8988T (cell line): ENCODE data around the gene HOXC4.

Source experiments
- DNase-seq: peaks from one replicate; pipeline ENCODE4 v3.0.0; 2011

HOXC4 gene

DNA sequence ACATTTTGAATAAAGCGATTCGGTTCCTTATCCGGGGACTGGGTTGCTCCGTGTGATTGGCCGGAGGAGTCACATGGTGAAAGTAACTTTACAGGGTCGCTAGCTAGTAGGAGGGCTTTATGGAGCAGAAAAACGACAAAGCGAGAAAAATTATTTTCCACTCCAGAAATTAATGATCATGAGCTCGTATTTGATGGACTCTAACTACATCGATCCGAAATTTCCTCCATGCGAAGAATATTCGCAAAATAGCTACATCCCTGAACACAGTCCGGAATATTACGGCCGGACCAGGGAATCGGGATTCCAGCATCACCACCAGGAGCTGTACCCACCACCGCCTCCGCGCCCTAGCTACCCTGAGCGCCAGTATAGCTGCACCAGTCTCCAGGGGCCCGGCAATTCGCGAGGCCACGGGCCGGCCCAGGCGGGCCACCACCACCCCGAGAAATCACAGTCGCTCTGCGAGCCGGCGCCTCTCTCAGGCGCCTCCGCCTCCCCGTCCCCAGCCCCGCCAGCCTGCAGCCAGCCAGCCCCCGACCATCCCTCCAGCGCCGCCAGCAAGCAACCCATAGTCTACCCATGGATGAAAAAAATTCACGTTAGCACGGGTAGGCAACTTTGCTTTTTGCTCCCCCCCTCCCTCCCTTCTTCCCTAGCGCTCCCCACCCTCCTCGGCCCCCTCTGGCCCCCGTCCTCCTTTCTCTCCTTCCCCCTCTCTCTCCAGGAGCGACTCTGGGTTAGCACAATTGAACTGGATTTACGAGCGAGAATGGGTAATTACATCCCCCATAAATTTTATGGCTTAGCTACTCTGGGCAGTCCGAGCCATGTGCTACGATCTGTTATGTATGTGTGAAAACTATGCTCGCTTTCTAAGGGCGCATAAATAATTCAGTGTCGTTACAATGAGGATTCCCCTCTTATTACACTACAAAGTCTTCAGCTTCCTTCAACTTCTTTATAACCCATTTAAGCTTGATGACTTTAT lies at the start of gene HOXC4:
HOXC4 (plus strand) TSS at position 85 of the 991 bp plus-strand sequence; CDS start at position 173, 88 bp downstream.
- no peak for DNase-seq

DNA sequence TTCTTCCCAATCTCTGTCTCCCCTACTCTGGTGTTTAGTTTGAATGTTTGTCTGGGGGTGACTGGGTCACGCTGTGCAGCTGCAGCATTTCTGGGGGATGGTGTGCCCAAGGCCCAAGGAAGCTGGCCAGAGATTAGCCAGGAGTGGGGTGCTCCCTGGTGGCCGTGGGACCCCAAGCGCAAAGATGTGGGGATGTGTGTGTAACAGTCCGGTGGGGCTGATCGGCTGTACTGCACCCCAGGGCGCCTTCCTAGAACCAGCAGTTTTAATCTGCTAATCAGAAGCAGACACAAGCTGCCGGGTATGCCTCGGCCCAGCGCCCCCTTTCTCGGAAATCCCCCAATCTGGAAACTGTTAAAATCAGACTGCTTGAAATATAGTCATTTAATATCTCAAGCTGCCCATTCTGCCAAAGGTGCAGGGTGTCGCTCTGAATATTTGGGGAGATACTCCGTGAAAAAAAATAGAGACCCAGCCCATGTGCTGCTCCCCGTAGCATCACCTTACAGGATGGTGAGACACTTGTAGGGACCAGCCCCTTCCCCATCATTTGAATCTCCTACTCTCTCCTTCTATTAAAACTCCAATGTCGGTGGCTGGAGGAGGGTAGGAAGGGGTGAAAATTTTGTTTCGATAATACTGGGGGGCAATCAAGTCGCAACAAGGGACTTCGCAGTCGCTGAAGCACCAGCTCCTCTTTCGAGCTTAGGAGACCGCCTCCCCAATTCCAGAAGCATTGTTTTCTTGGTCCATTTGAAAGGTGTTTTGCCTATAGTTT lies 49.4 kb upstream of the HOXC4 start:
- DNase-seq, result no peak

DNA sequence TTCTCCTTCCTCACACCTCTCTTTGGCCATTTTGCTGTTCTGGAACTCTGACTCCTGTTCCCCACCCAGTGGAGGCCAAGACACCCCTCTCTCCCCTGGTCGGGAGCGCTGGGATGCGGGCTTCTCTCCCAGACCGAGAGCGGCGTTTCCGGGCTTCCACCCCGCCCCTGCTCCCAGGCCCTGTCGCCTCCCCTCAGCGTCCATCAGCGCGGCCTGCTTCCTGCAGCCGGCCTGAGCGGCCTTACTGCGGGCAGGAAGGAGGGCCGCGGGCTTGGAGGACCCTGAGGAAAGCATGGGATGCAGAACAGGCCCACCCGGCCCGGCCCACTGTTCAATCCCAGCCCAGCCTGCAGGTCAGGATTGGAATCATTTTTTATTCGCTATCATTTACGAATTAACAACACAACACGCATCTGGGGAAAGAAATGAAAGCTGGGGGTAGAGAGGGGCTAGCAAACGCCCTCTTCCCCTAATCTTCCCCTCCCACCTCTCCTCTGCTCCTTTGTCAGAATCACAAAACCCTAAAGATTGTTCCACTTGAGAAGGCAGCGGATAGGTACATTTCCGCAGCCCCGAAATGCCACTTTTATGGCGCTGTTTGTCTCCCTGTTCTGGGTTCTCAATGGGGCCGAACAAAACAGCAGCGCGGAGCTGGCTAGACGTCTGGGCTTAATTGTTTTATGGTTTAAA lies 48.6 kb upstream of the HOXC4 start:
- no peak for DNase-seq

- no peak for DNase-seq
These were observed 48.1 kb upstream of the HOXC4 start for GRCh38 chr12:54005531-54005852.

DNA sequence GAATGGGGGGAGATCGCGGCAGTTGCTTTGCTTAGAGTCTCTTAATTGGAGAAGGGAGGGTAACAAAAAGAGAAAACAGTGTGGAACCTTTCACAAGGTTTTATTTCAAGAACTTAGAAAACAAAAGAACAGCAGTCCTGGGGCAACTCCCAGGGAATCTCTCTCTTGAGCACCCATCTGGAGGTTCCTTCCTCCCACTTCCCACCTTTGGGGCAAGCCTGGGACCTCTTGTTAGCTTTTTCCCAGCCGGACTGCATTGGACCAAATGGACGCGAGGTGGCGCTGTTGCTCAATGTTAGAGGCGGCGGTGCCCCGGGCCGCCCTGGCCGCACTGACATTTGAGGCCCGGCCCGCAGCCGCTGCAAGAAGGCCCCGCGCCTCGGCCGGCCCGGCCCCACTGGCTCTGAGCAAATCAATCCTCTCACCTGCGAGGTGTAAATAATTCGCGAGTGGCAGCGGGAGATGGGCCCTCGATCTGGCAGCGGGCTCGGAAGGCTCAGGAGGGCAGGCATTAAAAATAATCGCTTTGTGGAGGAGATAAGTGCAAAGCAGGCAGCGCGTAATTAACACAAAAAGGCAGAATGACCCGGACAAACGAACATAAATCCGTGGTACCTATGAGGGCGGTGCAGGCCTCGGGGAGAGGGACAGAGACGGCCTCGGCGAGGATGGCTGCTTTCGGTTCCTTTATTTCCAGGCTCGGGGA lies 47.6 kb upstream of the HOXC4 start:
- peak; percentile 95 for DNase-seq

DNA sequence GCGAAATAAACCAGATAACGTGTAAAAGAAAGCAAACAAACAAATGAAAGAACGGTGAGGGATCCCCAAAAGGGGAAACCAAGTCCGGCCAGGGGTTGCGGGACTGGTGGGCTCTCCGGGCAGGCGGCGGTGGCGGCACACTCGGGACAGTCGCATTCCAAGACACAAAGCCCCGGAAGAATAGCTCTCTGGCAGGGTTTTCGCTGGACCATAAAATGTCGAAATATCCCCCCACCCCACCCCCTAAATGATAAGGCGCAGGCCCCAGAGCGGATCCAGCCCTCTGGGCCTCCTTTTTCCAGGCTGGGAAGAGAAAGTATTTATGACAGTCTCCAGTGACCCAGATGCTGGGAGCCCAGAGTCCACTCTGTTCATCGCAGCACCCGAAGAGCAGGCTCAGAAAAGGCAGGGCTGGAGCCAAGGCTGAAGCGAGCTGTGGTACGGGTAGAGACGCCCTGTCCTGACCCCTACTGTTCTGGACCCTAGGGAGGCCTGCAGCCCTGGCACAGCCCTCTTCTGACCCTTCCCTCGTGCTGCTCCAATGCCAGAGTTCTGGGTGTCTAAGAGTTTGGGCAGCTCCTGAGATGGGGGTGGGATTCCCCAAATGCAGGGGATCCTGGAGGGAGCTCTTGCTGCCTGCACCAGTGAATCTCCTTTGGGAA lies 46.9 kb upstream of the HOXC4 start:
- DNase-seq, result no peak

GRCh38 chr12:54007538-54008259 lies 45.9 kb upstream of the HOXC4 start:
- no peak for DNase-seq

GRCh38 chr12:54008260-54008552 lies 45.4 kb upstream of the HOXC4 start:
- DNase-seq, result no peak

DNA sequence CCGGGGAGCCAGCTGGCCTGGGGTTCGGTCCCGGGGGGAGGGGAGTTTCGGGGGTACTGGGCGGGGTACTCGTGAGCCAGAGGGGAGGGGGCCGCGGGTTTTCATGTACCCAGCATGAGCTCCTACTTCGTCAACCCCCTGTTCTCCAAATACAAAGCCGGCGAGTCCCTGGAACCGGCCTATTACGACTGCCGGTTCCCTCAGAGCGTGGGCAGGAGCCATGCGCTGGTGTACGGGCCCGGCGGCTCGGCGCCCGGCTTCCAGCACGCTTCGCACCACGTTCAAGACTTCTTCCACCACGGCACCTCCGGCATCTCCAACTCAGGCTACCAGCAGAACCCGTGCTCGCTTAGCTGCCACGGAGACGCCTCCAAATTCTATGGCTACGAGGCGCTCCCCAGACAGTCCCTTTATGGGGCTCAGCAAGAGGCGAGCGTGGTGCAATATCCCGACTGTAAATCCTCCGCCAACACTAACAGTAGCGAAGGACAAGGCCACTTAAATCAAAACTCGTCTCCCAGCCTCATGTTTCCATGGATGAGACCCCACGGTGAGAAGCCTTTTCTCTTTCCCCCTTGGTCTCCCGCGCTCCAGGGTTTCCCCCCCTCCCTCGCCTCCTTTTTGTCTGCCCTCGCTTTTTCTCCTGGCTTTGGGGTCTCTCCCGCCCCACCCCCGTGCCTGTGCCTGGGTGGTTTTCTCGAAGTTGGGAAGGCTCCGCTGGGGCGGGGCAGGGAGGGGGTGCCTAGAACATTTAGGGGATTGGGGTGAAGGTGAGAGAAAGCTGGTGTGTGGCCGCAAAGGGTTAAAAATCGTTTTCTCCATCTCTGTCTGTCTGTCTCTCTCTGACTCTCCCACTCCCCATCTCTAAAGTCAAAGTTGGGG lies 44.2 kb upstream of the HOXC4 start:
- DNase-seq, result no peak

GRCh38 chr12:54010053-54010971 lies 43.3 kb upstream of the HOXC4 start:
- no peak for DNase-seq

DNA sequence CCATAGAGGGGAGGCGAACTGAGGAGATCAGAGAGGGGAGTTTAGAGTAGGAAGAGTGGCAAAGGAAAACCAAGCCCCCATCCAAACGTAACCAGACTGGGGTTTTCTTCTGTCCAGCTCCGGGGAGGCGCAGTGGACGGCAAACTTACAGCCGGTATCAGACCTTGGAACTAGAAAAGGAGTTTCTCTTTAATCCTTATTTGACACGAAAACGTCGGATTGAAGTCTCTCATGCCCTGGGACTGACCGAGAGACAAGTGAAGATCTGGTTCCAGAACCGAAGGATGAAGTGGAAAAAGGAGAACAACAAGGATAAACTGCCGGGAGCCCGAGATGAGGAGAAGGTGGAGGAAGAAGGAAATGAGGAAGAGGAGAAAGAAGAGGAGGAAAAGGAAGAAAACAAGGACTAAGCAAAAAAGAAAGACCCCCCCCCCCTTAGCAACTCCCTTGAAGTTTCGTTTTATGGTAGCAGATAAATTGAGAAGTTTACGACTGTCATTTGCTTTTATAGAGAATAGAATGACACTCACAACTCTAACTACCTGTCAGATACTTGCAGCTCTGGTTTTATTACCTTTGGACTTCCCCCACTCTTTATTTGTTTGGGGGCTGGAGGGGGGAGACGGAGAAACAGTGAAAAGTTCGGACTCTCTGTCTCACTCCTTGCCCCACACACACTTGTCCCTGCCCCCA lies 42.5 kb upstream of the HOXC4 start:
- no peak for DNase-seq

DNA sequence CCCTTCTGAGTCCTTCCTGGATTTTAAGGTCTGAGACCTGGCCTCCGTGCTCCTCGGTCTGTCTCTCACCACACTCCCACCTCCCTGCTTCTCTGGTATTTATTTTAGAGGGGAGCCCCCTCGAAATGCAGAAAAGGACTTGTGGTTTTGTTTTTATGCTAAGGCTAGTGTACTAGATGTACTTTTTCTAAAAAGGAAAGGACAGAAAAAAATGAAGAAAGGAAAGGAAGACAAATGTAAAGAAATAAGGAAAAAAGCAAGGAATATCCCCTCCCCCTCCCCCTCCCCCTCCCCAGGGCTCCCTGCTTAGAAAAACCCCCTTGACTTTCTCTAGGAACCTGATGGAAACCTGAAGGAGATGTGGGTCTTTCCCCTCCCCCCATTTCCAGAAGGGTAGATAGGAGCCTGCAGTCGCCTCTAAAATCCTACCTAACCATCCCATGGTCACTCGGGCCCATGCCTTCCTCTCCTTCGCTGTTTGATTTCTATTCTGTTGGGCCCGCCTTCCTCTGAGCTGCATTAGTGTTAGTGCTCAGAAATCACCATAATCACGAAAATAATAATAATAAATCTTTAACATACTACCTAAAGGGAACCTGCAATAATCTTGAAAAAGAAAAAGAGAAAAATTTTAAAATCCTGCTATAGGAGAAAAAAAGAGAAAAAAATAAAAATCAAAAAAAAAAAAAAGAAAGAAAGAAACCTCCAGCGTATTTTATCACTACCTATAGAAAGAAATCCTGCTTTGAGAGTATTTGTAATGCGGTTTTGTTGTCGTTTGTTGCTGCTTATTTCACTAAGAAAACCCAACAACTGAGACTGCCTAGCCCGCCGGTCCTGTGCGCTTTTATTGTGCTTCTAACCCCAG lies 41.7 kb upstream of the HOXC4 start:
- DNase-seq, result no peak

DNA sequence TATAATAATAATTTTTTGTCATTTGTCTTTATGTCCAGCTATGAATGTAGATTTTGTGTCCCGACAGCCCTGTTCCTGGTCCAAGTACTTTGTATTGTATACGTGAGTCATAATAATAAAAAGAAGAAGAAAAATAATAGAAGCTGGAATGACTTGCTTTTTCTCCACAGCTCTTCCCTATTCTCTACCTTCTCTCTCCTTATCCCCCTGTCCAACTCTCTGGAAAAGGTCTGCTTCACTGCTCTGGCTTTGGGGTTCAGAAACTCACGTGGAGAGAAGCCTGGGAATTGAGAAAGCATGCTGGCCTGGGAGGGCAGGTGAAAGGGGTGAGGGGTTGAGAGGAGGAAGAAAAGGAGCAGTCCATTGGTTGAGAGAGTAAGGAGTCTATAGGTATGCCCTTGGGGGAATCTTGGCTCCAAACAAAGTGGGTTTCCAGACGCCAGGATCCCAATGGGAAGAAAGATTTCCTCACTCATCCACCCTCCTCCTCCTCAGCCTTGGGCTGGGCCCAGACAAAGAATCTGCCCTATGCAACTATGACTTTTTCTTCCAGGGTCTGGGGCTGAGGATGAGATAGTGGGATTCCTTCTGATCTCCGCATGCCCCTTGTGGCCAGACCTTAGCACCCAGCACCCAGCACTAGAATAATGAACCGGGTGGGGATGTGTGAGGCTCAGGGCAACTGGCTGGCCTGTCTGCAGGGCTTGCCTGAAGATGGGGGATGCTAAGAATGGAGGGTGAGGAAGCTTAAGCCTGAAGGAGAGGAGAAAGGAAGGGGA lies 40.8 kb upstream of the HOXC4 start:
- DNase-seq, result peak; percentile 81

DNA sequence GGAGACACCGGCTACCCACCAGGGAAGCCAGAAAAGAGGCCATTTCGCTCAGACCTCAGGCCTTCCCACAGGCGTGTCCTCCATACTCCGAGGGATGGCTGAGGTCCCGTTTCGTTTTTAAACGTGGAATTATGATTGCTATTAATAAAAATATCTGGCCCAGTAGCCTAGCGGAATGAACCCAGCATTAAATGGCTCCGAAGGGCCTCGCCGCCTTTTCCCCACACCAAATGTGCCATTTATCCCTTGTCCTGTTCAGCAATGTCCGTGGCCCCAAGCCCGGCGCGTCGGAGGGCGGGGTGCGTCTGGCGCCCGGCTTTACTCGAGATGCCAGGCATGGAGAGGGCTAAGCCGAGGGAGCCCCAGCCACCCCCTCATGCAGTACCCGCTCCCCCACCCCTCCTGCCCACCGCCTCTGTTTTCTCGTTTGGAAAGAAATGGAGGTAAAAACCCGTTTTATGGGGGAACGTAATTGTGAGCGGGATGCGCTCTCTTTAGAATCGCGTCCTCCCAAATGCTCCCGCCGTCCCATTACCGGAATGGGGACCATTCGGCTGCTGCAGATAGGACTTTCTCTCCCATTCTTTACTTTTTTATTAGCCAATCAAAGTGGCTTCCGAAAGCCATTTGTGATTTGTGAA lies 39.1 kb upstream of the HOXC4 start:
- DNase-seq, result no peak

DNA sequence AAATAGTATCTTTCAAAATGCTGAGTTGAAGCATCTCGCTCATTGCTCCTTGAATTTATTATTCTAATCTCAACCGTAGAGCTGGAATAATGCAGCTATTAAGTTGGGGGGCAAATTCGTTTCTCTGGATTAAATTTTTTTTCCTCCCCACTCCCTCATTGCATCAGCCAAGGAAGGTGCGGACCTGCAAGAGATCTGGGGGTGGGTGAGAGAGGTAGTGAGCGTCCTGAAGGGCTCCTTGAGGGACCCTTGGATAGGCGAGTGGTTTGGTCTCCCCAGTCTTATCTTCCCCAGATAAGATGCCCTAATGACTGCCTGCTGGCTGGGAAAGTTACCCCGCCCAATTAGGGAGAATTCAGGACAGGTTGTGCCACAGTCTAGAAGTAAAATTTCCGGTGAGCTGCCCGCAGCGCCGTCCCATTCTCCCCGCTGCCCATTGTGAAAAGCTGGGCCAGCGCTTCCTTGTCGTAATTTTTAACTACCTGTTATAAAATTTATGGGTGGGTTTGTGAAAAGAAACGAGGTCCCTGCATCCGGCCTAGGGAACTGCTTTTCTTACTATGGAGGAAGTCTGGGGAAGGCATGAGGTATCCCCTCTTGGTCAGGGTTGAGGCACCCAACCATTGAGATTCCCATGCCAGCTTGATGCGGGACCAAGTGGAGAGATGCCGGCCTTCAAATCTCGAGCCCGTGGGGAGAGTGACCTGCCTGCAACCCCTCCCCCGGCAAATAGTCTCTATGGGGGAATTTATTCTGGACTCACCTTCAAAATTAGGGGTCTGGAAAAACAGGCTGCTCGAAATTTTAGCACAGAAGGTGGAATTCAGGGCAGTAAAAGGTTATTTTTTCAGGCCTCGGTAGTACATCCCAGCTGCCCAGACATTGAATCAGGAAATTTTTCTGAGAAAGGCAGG lies 38.4 kb upstream of the HOXC4 start:
- DNase-seq, result no peak
